CD4-positive, alpha-beta T cell treated with Interferon alpha-2 for 1 hour (primary cell): ENCODE measurements around the gene SV2B.

Experiments used
- DNase-seq, 2 donors: peaks; one replicate each; pipeline ENCODE4 v3.0.0-alpha.2; 2020 to 2022

The SV2B gene

DNA sequence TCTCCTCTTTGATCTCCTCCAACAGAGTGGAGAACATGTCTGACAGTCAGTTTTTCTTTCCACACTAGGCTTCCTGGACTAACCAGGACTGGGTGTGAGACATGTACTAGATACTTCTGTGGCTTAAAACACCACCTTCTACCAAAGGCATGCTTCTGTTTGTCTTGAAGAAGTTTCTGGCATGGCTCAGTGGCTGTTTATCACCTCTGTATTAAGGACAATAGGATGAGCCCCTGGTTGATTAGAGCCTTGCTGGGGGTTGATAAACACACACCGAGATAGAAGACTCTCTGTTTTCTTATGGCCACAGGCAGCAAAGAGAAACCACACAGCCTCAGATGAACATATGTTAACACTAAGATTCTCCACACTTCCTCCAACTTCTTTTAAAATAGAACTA, 40.5 kb downstream of the SV2B start:
- no peak for DNase-seq

DNA sequence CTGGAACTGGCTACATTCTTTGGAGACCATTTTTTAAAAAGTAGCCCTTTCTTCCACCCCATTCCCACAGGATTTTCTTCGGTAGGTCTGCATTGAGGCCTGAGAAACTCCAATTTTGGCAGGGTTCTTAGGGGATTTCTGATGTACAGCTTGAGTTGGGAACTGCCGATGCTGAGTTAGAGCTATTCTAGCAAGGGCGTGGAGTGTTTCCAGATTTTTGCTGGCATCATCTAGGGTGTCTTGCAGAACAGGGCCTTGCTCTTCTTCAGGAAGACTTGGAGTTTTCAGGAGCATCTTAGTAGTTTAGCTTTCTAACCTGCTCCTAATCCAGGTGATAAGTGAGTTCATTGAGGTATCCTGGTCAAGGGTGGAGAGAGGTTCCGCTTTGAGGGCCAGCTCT, 41.0 kb downstream of the SV2B start:
- no peak for DNase-seq

DNA sequence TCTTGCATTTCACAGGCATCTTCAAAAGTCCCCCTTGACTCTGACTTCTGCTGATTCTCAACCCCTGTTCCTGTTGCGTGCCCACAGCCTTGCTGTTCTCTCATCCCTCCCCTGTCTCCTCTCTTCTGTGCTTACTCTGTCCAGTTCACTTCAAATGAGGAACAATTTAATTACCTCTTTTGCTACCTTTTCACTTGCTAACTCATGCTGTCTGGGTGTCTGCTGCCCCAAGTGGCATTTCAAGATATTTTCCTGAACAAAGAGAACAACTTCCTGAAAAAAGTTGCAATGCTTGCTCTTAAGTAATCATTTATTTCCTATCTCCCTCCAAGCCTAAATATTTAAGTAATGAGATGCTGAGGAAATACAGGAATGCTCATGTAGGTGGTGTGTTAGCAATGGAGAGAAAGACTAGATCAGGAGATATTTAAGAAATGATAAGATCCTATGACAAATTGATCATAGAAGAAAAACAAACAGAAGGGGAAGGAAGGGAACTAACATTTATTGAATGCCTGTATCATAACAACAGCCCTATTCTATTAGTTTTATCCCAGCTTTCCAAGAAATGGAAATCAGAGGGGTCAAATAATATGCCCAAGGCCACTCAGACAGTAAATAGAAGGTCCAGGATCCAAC, 42.2 kb downstream of the SV2B start:
- DNase-seq, result no peak

DNA sequence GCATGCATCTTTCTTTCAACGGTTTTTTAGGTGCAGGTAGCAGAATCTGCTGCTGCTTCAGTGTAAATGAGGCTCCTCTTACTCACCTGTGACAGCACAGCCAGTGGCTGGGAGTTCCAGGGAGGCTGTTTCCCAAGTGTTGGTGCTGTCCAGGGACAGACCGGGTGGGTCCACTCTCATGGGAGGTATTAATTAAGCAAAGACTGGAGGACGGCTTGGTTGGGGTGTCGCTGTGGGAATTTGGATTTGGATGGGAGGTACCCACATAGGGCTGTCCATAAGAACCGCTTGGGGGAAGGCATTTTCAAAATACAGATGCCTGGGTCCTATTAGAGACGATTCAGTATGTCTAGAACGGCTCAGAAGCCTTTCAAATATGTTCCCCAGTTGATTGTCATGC, 42.9 kb downstream of the SV2B start:
- no peak for DNase-seq

DNA sequence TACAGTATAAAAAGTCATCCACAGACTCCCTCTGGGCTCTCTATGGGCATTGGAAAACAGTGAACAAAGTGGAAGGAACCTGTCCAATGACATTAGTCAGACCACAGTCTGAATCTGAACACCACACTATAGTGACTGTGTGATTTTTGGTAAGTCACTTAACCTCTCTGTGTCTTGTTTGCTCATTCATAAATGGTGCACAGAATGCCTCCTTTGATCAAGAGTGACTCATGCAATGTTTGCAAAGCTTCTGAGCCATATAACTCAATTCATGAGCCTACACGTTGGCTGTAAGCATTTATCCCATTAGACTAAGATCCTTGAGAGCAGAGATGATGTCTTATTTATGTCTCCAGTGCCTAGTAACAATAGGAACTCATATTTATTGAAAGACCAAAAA, 46.7 kb downstream of the SV2B start:
- DNase-seq, result no peak

DNA sequence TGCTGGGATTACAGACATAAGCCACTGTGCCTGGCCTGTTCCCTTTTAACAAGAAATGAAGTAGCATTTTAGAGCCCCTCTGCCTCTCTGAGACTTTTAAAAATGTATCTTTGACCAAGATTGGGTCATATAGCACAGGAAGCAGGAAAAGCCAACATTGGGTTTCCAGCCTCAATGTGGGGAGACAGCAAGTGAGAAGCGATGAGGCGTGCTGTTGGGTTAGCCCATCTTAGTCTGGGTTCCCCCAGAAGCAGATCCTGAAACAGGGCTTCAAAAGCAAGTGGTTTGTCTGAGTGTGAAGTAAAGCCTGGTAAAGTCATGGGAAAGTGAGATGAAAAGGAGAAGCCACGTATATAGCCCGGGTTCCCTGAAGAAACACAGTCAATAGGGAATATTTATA, 48.2 kb downstream of the SV2B start:
- DNase-seq, result no peak

DNA sequence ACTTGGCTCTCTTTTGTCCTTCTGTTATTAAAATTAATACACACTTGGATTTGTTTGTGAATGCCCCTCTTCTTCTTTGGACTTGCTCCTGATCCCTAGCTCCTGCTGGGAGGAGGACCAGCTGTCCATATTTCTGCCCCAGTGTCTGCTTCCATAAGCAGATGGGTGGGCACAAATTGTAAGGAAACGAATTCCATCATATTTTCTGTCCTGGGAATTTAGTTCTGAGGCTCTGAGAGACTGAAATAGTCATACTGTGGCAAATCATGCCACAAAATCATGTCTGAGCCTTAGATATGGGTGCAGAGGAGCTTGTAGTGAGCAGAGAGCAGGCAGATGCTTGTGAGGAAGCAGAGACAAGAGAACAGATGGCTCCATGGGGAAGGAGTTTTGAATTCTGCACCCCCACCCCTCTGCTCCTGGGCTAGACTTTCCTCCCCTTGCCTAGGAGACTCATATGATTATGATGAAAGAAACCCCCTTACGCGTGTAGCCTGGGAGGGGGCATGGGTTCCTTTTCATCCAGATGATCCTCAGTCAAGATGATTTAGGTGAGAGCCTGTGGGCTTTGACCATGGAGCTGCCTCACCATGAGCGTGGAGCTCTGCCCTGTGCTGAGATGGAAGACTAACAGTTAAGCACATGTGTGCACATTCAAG, 50.6 kb downstream of the SV2B start:
- DNase-seq, result no peak

DNA sequence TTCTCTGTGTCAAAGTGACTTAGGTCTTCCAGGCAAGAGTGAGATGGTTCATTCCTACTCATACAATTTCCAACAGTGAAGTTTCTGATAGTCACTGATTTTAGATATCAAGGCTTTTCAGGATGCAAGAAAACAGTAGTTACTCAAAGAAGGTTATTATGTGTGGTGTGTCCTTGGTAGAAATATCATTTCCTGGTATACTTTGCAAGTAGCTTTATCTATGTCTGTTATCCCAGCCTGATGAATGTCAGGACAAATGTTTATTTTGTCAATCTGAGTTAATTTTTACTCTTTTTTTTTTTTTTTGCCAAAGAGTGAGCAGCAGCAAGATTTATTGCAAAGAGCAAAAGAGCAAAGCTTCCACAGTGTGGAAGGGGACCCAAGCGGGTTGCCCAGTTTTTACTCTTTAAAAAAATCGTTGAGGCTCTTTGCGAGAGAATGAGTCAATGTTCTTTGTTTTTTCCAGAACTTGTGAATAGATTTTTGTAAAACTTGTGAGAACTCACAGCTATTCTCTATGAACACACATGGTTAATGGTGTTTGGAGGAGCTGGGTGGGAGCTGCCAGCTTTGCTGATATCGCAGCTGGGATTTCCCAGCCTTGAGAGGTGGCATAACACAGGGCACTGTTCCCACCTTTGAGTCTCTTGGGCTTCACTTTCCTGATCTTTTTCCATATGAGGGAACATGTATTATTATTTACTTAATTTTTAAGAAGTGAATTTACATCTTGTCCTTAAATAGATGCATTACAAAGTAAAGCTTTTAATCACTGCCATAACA, 51.9 kb downstream of the SV2B start:
- DNase-seq, result no peak

DNA sequence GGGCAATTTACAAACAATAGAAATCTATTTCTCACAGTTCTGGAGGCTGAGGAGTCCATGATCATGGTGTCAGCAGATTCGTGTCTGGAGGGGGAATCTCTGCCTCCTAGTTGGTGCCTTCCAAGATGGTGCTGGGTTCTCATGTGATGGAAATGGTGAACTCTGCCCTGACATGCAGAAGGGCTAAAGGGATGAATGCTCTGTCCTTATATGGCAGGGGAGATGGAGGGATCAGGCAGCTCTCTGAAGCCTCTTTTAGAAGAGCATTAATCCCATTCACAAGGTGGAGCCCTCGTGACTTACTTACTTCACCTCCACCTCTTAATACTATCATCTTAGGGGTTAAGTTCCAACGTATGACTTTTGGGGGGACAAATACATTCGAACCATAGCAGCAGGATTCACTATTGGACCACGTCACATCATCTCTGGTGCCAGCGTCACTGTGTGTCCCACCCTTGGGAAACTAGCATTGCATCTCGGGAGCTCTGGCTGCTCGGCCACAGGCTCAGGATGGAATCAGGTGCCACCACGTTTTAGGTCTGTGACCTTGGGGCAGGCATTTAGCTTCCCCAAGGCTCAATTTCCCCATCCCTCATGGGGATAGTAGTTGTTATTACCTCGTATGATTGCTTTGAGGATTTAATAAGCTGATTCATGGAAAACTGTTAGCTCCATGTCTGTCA, 53.0 kb downstream of the SV2B start:
- no peak for DNase-seq

DNA sequence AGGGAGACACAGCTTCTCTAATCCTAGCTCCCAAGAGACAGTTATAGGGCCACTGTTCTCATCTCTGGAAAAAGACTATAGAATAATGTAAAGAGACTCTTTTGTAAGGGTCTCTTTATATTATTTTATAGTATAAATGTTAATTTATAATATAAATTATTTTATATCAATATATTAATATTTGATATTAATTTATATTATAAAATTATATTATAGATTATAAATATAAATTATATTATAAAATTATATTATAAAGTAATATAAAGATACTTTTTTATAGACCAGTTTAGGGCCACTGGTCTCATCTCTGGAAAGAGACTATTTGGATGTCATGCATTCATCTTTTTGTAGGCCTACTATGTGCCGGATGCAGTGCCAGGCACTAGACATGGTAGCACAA, 53.9 kb downstream of the SV2B start:
- DNase-seq, result no peak

DNA sequence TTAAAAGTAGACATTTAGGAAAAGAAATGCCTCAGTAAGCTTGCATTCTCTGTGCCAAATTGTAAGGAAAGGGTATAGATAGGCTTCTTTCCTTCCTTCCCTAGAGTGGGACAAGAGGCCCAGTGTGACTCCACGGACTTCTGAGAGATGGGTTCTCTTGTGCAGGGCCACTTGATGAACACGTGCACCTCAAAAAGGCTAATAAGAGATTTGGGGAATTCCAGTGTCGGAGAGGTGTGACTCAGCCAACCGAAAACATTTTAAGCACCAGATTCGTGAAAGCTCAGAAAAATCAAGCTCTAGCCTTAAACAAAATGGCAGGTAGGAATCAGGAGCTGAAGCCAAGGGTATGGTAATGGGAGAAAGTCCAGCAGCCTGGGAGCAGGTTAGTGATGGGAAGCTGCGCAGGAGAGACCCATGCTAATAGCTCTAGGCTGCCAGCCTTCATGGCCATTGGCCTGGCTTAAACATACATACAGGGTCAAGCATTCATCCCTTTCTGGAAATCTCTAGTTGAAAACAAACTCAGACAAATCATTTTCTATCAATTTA, 56.2 kb downstream of the SV2B start:
- no peak for DNase-seq

DNA sequence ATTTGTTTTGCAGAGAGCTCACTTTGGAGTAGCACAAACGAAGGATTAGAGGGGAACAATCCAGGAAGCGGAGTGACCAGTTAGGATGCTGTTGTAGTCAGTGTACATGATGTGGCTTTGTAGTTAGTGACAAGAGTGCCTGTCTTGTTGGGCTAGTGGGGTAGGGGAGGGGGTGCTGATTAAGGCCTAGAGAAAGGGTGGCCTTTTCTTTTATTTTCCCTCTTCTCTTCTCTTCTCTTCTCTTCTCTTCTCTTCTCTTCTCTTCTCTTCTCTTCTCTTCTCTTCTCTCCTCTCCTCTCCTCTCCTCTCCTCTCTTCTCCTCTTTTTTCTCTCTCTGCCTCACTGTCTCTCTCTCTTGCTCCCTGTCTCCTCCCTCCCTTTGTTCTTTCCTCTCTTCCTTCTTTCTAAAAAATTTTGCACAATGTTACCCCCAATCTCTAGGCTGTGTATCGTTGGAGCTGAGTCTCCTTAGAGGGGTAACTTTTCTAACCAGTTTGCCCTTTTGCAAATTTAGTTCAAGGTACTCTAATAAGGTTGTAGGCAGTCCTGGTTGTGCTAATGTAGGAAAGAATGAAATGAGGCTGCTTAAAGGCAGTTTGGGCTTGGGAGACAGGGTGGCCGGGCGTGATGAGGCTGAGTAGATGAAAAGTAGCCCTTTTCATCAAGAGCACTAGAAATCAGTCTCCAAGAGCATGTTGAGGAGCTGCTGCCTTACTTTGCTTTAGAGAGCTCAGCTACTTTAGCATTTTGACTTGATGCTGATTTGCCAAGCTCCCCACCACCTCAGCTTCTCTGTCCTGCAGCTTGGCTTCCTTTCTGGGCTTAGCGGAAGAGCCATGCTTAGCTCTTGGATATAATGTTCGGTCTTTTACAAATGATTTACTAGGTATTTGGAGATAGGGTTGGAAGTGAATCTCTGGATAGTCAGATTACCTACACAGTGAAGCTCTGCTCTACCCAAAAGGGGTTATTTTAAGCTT, 58.6 kb downstream of the SV2B start:
- DNase-seq, result no peak

DNA sequence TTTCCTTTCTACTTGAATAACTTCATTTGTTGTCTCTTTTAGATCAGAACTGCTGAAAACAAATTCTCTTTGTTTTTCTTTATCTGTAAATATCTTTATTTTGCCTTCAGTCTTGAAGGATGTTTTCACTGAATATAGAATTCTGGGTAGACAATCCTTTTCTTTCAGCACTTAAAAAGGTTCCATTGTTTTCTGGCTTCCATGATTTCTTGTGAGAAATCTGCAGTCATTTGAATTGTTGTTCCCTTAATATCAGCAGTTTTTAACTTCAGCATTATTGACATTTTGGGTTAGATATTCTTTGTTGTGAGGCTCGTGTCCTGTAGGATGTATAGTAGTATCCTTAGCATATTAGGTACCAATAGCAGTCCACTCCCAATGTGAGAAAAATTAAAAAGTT, 65.8 kb downstream of the SV2B start:
- no peak for DNase-seq

DNA sequence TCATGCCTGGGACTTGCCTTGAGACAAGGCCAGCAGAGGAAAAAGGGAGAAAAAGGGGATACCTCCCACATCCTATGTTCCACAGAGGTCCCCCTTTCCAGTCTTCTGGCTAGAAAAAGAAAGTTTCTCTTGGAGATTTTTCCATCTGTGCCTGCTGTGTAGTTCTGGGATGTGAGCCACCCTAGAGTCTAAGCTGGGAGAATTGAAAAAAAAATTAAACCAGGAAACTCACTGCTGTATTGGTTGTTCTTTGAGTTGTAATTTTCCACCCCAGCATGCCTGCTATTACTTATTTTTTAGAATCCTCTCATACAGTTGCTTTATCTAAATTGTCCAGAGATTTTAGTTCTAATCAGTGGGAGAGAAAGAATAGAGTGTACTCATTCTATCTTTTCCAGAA, 68.4 kb downstream of the SV2B start:
- DNase-seq, result no peak

DNA sequence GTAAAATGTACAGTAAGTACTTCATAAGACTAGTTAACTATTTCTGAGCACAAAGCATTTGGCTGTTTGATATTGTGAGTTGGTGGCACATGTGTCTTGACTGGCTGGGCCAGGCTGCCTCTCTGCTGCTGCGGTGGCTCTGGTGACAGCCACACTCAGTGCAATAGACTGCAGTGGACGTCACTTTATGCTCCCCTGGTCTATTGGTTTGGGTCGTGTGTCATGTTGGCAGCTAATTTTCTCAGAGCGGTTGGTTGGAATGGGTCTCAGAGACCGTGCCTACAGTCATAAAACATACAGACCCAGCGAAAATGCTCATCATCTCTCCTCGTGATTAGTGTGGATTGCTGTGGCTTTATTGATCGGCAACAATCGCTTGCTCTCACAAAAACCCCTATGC, 71.3 kb downstream of the SV2B start:
- DNase-seq, result no peak

DNA sequence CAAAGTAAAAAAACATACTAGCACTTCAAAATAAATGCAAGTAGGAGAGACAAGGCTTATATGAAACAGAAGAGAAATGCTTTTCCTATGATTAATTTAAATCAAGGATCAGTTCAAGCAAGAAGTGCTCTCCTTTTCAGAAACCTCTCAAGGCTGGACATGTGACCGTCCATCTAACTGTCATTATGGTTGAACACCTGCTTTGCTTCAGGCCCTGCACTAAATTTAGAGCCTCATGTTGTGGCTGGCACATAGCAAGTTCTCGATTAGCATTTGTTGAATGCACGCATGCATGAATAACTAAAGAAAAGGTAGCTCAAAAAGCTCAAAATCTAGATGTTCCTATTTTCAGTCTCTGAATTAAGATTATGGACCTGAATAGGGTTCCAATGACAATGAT, 82.0 kb downstream of the SV2B start:
- no peak for DNase-seq

DNA sequence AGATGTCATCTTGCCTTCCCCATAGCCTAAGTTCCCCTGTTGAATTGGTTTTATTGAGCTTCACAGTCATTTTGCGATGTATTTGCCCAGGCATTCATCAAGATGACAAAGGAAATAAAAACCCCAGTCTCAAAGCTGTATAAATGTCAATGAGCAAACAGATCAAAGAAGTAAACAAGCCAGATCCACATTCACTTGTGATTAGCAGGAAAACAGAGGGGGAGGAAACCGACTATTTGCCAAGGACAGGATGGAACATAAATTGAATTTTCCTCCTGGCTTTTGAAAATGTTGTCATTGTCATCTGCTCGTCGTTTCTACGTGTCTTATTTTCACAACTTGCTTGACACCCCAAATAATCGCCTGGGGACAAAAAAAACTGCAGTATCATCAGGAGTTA, 83.5 kb downstream of the SV2B start:
- no peak for DNase-seq

DNA sequence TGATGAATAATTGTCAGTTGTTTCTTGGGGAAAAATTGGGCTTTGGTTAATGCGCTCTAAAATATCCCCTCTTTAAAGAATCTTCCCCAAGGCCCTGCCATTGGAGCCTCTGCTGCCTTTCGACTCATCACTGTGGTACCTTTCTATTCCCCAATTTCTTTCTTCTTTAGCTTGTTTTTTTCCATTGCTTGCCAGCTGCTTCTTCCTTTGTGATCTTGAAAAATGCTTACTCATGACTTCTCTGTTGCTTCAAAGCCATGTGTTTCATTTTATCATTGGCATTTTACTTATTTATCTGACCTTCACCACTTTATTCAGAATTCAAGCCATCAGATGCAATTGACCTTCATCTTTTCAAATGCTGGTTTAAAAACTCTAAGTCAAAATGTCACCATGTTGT, 84.4 kb downstream of the SV2B start:
- no peak for DNase-seq

DNA sequence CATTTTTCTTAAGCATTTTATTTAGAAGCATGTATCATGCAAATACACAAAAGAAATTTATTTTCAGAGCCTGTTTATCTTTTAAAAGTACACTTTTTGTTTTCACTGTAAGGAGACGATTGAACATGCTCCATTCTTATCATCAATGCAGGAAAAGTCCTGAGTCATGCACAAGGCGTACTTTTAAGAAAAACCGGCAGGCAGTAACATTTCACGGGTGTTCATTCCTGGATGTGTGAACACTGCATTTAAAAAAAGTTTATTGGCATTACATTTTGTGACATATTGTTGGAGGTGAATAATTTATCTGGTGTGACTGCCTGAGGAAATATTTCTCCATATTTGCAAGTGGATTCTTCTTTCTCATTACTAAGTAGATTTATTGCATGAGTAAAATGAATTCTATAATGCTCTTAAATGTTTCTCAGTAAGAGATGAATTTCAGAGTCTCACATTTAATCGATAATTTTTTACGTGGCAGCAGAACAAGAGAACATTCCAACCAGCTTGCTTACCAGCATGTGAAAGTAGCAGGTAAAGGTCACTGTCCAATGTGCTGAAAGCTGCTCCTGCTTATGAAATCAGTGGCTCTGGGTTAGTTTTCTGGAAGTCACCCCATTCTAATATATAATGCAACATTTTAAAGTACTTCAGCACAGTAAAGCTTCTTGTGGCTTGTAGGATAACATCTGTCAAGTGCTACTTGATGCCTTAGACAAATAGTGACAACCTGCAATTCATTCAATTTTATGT, 87.0 kb downstream of the SV2B start:
- no peak for DNase-seq

DNA sequence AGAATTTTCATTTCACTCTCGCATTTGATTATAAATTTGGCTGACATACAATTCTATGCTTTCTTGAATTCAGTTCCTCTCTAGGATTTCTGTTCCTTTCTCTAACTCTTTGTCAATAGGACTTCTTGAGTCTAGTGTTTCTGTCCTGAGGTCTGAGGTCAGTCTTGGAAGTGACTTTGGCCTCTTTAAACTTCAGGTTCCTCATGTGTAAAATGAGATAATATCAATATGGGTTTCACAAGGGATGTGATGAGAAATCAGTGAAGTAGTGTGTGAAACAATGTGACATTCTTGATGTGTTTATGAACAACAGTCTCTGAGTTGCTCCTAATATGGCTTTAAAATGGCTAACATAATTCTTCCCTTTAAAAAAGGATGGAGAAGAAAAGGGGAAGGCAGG, 92.2 kb downstream of the SV2B start:
- DNase-seq, result no peak

DNA sequence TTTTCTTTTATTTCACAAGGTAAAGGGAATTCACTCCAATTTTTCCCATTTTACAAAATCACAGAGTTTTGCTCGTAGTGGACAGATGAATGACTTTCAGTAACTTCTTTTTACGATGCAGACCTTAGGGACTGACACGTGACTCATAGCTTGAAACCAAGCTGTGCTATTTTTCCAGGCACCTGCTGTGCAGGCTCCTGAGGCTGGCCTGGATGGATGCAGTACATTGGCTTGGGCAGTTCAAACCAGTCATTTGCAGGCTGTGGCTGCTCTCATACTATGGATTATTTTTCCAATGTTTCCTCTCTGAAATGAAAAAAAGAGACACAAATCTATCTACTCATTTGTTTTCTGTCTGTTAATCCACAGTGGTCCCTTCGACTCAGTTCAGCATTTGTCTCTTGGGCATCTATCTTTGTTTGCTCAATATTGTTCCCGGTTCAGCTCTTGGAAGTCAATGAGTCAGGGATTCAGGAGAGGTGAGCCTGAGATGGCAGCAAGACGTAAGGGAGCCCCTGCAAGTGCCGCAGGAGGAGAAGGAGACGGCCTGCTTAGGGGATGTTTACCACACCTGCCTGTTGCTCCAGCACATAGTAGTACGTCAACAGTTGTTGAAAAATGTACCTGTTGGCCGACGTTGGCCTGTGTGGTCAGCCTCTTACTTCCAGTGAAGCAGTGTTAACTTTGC, 92.8 kb downstream of the SV2B start:
- DNase-seq, result no peak
